AG09309 (cell line): ENCODE data around the gene RHBDF1.
"Not testable (repeated sequence)": the region's sequence is repeated elsewhere in the genome, so short reads cannot be mapped to it uniquely, and the experiment has no call there.

ENCODE experiments used
- DNase-seq: peaks from one replicate; pipeline ENCODE4 v3.0.0-alpha.2; 2010; ENCODE audit warnings: low read depth
- H3K4me3 ChIP-seq: 2 replicates; pipeline ENCODE4 v1.5.1; 2011; ENCODE audit warnings: mild to moderate bottlenecking, low read depth, low read length, moderate library complexity; ENCODE audit not compliant: control insufficient read depth
- TF ChIP-seq, protein P1 (sequence below): IDR thresholded peaks from 2 replicates; pipeline ENCODE4 v1.5.1; 2011; ENCODE audit warnings: mild to moderate bottlenecking, low read depth, low read length, inconsistent platforms; ENCODE audit not compliant: insufficient read depth, control insufficient read depth; ENCODE audit errors: missing control alignments

The RHBDF1 gene

DNA sequence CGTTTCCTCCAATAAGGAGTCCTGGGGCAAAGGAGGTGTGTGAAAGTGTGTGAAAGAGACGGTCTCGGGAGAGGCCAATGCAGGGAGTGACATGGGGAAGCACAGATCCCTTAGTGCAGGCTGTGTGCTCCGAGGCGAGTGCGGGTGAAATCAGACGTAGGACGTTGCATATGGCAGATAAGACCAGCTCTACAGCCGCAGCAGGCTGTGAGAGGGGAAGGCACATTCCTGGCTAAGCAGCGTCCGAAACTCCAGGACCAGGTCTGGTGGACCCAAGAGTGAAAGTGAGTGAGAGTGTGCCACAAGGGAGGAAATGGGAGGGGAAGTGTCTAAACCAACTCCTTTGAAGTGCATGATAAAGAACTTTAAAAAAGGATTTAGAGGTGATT lies 30.4 kb downstream of the RHBDF1 start:
- TF ChIP-seq, protein P1, sequence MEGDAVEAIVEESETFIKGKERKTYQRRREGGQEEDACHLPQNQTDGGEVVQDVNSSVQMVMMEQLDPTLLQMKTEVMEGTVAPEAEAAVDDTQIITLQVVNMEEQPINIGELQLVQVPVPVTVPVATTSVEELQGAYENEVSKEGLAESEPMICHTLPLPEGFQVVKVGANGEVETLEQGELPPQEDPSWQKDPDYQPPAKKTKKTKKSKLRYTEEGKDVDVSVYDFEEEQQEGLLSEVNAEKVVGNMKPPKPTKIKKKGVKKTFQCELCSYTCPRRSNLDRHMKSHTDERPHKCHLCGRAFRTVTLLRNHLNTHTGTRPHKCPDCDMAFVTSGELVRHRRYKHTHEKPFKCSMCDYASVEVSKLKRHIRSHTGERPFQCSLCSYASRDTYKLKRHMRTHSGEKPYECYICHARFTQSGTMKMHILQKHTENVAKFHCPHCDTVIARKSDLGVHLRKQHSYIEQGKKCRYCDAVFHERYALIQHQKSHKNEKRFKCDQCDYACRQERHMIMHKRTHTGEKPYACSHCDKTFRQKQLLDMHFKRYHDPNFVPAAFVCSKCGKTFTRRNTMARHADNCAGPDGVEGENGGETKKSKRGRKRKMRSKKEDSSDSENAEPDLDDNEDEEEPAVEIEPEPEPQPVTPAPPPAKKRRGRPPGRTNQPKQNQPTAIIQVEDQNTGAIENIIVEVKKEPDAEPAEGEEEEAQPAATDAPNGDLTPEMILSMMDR = no peak
- DNase-seq = no peak
- no peak overlapping the region for H3K4me3 ChIP-seq

DNA sequence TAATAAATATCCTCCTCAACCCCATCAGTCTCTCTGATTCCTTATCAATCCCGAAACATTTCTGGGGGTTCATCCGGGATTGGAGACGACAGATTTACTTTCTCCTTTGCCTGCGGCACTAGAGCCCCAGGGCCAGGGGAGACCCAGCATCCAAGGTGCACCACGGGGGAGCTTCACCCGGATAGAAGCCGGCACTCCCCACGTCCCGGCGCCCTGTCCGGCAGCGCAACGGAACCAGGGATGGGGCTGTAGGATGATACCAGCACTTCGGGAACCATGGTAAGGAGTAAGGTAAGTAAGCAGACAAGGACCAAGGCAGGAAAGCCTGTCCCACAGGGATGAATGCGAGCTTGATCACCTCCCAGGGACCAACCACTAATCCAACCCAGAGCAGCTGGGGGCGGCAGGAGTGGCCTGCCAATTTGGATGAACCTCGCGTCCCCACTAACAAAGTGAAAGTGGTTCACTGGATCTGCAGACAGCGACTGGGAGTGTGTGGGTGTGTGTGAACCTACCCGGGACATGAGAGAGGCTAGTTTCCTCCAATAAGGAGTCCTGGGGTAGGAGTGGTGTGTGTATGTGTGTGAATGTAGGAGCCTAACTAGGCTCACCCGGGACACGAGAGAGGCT lies 30.9 kb downstream of the RHBDF1 start:
- no peak for DNase-seq
- TF ChIP-seq, protein P1 = no peak

DNA sequence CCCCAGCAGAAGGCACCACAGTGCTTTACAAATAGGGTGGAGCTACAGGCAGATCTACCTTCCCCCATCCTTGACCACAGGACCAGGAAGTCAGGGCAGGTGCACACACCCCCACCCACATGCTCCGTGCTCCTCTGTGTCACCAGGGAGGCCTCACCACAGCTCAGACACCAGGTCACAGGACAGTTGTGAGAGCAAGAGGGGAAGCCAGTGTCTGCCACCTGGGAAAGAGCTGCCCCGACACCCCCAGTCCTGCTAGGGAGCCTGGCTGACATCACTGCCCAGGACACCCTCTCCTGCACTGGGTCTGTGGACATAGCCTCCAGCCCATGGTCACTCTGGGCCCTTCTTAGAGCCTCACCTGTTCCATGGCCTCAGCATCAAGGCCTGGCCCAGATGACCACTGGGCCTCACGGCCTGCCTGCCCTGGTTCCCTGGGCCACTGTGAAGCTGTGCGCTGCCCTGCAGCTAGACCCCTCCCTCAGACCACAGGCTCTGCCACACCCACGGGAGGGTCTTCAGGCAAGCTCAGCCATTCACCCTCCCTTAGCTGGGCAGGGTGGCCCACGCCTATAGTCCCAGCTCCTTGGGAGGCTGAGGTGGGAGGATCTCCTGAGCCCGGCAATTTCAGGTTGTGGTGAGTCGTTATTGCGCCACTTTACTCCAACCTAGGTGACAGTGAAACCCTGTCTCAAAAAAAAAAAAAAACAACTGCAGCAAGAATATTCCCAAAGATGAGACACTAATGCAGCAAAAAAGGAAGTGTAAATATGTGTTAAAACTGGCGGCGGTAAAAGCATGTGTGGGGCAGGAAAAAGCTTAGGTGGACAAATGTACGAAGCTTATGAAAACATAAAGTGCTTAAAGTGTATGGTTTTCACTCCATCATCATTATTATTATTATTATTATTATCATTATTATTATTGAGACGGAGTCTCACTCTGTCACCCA lies 33.2 kb downstream of the RHBDF1 start:
- TF ChIP-seq, protein P1 = no peak
- H3K4me3 ChIP-seq = no peak overlapping the region
- no peak for DNase-seq

More for the DNA sequence above, 30.9 kb downstream of the RHBDF1 start:
- H3K4me3 ChIP-seq = no peak overlapping the region; the same call in 1 of the 2 replicates

DNA sequence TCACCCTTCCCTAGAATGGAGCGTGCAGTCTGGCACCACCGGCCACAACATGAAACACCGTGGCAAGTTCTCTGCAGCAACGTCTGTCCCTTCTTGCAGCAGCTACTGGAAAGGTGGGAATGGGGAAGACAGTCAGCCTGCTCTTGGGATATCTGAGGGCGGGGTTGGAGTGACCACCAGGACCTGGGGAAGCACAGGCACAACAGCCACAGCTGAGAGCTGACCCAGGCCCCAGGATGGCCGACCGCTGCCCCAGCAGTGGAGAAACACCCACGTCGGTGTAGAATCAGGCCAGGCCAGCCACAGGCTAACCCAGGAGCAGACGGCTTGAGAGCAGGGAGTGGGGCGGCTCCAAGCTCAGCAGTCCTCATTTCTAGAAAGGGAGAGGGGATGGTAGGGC lies 34.2 kb downstream of the RHBDF1 start:
- H3K4me3 ChIP-seq, DNase-seq: not testable (repeated sequence)

DNA sequence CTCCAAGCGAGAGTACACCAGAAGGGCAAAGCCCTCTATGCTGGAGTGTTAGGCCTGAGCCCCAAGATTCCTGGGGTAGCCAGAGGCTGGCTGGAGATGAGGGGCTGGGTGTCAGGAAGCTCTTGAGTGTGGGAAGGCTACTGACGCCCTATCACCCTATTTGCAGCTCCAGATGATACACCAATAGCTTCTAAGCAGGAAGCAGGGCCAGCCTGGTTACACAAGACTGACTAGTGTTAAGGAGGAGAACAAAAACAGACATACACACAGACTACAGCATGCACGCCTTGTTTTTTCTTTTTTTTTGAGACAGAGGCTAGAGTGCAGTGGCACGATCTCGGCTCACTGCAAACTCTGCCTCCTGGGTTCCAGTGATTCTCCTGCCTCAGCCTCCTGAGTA lies 34.9 kb downstream of the RHBDF1 start:
- DNase-seq = no peak
- no peak overlapping the region for H3K4me3 ChIP-seq
- TF ChIP-seq, protein P1 = no peak

DNA sequence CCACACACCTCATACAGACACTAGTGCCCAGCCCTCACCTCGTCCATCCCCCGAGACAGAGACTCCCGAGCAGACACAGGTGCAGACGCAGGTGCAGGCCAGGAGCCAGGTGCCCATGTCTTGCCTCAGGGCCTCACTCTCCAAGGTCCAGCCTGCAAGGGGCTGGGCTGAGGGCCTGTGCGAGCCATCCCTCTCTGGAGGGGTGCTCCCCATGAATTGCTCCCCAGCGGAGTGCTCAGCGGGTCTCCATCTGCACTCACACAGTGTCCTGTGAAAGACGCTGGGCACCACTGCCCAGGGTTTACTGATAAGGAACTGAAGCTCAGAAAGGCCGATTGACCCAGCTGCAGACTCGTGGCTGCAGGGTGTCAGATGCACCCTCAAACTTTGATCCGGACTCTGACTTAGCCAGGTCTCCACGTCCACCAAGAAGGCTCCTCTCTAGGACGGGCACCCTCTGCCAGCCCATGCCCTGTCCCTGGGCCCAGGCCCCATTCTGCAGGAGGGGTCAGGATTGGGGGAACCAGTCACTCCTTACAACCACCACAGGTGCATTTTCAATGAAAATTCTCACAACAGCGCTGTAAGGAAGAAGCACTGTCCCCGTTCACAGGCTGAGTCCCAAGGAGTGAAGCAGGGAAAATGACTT lies 36.0 kb downstream of the RHBDF1 start:
- no peak for DNase-seq
- H3K4me3 ChIP-seq = no peak overlapping the region
- TF ChIP-seq, protein P1 = no peak

DNA sequence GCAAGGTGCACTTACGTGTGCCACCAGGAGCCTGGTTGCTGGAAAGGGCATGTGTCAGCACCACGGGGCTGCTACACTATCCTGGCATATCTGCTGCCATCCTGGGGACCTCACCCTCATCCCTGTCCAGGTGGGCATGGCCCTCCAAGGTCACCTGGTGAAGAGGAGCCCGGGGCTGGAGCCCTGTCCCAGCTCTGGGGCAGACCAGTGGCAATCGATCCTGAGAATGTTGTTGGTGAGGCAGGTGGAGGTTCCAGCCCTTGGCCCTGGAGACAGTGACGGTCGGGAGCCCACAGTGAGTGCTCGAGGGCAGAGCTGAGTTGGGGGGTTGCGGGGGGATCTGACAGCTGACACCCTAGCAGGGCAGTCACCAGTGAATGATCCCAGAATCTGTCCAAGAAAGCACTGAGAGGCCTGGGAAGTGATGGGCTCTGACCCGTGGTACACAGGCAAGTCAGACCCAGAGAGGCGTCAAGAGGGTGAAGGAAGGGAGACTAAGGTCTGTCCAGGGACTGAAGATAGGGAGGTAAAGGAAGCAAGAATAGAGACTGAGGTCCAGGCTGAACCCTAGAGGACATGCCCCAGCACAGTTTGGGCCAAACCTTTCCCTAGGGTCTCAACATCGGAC lies 36.6 kb downstream of the RHBDF1 start:
- TF ChIP-seq, protein P1 = no peak
- DNase-seq = no peak
- H3K4me3 ChIP-seq = no peak overlapping the region
